ENCODE data around the gene TMEM245. TPM values are rescaled to one million over a fixed set of nuclear protein-coding genes. Genes with fewer than 3 reads are reported as not detected.

The TMEM245 gene
- total RNA-seq, 1 experiment from 2014 or later = 110 TPM

- no peaks in the 10 kb centered on the region for H3K27me3 Mint-ChIP-seq (ENCODE audit: insufficient read depth, unreplicated experiment)
- no TSS peak for BruUV-seq (replicated peaks)
- intact Hi-C loops (cut with micrococcal nuclease; ENCODE audit: unreplicated experiment) = no loop called here
- peaks cover 11% of the 10 kb centered on the region for H3K4me1 Mint-ChIP-seq (ENCODE audit: low read depth, unreplicated experiment)
- 0 out of 2 replicates have a peak, but pooled peaks cover 2% of the 10 kb centered on the region for H3K4me1 ChIP-seq
- no peak overlapping the region for H3K27ac Mint-ChIP-seq (ENCODE audit: unreplicated experiment)
- peaks cover 1% of the 10 kb centered on the region; the same call in 1 of the 2 replicates for H3K36me3 ChIP-seq (ENCODE audit: control insufficient read depth, insufficient read depth, low read length)
- ChIA-PET CTCF (no interaction called here), POLR2A (no interaction called here)
- no peak overlapping the region for H3K4me3 ChIP-seq (ENCODE audit: low read depth, low read length)
- TF ChIP-seq CTCF (IDR thresholded peaks at IDR 0.05; ENCODE audit: insufficient read depth in 1 of 2, low read depth in 1 of 2, low read length in 1 of 2, severe bottlenecking in 1 of 2, unreplicated experiment in 1 of 2) = no peak
- no peaks in the 10 kb centered on the region for H3K27me3 ChIP-seq (replicated peaks; ENCODE audit: control insufficient read depth, insufficient read depth, low read length)
- peaks cover 80% of the 10 kb centered on the region for H3K36me3 Mint-ChIP-seq (ENCODE audit: insufficient read depth, unreplicated experiment)
- DNase-seq = no peak
- H3K4me3 Mint-ChIP-seq (ENCODE audit: unreplicated experiment) = no peak overlapping the region
- no peaks in the 10 kb centered on the region for H3K9me3 ChIP-seq
- H3K9me3 Mint-ChIP-seq (ENCODE audit: unreplicated experiment) = no peaks in the 10 kb centered on the region
These were observed 89.3 kb downstream of the TMEM245 start for GRCh38 chr9:109030426-109030825.

- ChIA-PET POLR2A (interaction anchor here (0.5 kb wide), 1 partner anchor 1384 kb away, joined by 9 read pairs; no protein-coding TSS in a partner anchor), CTCF (no interaction called here)
- Mint-ChIP-seq H3K27ac (ENCODE audit: unreplicated experiment) (no peak overlapping the region), H3K27me3 (ENCODE audit: insufficient read depth, unreplicated experiment) (no peaks in the 10 kb centered on the region), H3K36me3 (ENCODE audit: insufficient read depth, unreplicated experiment) (peaks cover 71% of the 10 kb centered on the region), H3K4me1 (ENCODE audit: low read depth, unreplicated experiment) (peaks cover 11% of the 10 kb centered on the region), H3K4me3 (ENCODE audit: unreplicated experiment) (no peak overlapping the region), H3K9me3 (ENCODE audit: unreplicated experiment) (no peaks in the 10 kb centered on the region)
- intact Hi-C loops (cut with micrococcal nuclease; ENCODE audit: unreplicated experiment) = no loop called here
- H3K27me3 ChIP-seq (replicated peaks; ENCODE audit: control insufficient read depth, insufficient read depth, low read length) = no peaks in the 10 kb centered on the region
- no peak for DNase-seq
- peaks cover 1% of the 10 kb centered on the region; the same call in 1 of the 2 replicates for H3K36me3 ChIP-seq (ENCODE audit: control insufficient read depth, insufficient read depth, low read length)
- no peaks in the 10 kb centered on the region for H3K9me3 ChIP-seq
- no peak overlapping the region for H3K4me3 ChIP-seq (ENCODE audit: low read depth, low read length)
- no TSS peak for BruUV-seq (replicated peaks)
- TF ChIP-seq CTCF (IDR thresholded peaks at IDR 0.05; ENCODE audit: insufficient read depth in 1 of 2, low read depth in 1 of 2, low read length in 1 of 2, severe bottlenecking in 1 of 2, unreplicated experiment in 1 of 2) = no peak
- 0 out of 2 replicates have a peak, but pooled peaks cover 5% of the 10 kb centered on the region for H3K4me1 ChIP-seq
These were observed 91.3 kb downstream of the TMEM245 start for GRCh38 chr9:109028457-109028856.

GRCh38 chr9:109027176-109027575 lies 92.6 kb downstream of the TMEM245 start:
- DNase-seq = no peak
- H3K36me3 Mint-ChIP-seq (ENCODE audit: insufficient read depth, unreplicated experiment) = peaks cover 76% of the 10 kb centered on the region
- peaks cover 19% of the 10 kb centered on the region for H3K4me1 Mint-ChIP-seq (ENCODE audit: low read depth, unreplicated experiment)
- ChIA-PET CTCF (no interaction called here), POLR2A (no interaction called here)
- no peak overlapping the region for H3K4me3 ChIP-seq (ENCODE audit: low read depth, low read length)
- no TSS peak for BruUV-seq (replicated peaks)
- no peaks in the 10 kb centered on the region for H3K9me3 Mint-ChIP-seq (ENCODE audit: unreplicated experiment)
- 0 out of 2 replicates have a peak, but pooled peaks cover 5% of the 10 kb centered on the region for H3K4me1 ChIP-seq
- no peaks in the 10 kb centered on the region for H3K27me3 Mint-ChIP-seq (ENCODE audit: insufficient read depth, unreplicated experiment)
- intact Hi-C loops (cut with micrococcal nuclease; ENCODE audit: unreplicated experiment) = no loop called here
- H3K36me3 ChIP-seq (ENCODE audit: control insufficient read depth, insufficient read depth, low read length) = peaks cover 1% of the 10 kb centered on the region; the same call in 1 of the 2 replicates
- H3K4me3 Mint-ChIP-seq (ENCODE audit: unreplicated experiment) = no peak overlapping the region
- H3K27ac Mint-ChIP-seq (ENCODE audit: unreplicated experiment) = no peak overlapping the region
- no peak for TF ChIP-seq CTCF (IDR thresholded peaks at IDR 0.05; ENCODE audit: insufficient read depth in 1 of 2, low read depth in 1 of 2, low read length in 1 of 2, severe bottlenecking in 1 of 2, unreplicated experiment in 1 of 2)
- H3K9me3 ChIP-seq = no peaks in the 10 kb centered on the region
- H3K27me3 ChIP-seq (replicated peaks; ENCODE audit: control insufficient read depth, insufficient read depth, low read length) = no peaks in the 10 kb centered on the region
